Left ventricle myocardium inferior (tissue), 1 donor: ENCODE results near the gene TUBB2B. TPM values are rescaled to one million over a fixed set of nuclear protein-coding genes. Genes with fewer than 3 reads are reported as not detected.

Experiments used
- DNase-seq: peaks from one replicate; pipeline ENCODE4 v3.0.0-alpha.2; 2020
- H3K27ac ChIP-seq: fragments of 200-600 bp; replicated peaks from 2 replicates; pipeline ENCODE4 v1.8.0; 2021
- H3K27me3 ChIP-seq: fragments of 200-600 bp; 2 replicates; pipeline ENCODE4 v1.8.0; 2021; ENCODE audit warnings: low read depth
- H3K36me3 ChIP-seq: fragments of 200-600 bp; 2 replicates; pipeline ENCODE4 v1.8.0; 2021
- H3K4me1 ChIP-seq: fragments of 200-600 bp; 2 replicates; pipeline ENCODE4 v1.8.0; 2021
- H3K4me3 ChIP-seq: fragments of 200-600 bp; 2 replicates; pipeline ENCODE4 v1.8.0; 2021; ENCODE audit warnings: mild to moderate bottlenecking, moderate library complexity
- H3K9me3 ChIP-seq: fragments of 200-600 bp; replicated peaks from 2 replicates; pipeline ENCODE4 v1.8.0; 2021
- CTCF ChIP-seq: fragments of 200-600 bp; IDR thresholded peaks from 2 replicates; pipeline ENCODE4 v1.8.0; 2021; ENCODE audit warnings: antibody characterized with exemption, mild to moderate bottlenecking, borderline replicate concordance
- intact Hi-C: fragments of 100-400 bp; cut with micrococcal nuclease; formaldehyde crosslinking; loops from one replicate; pipeline ENCODE4 v1.11.0; 2022
- total RNA-seq: library from RNA; stranded (reverse); fragmentation: NEBNext Ultra II Directional; extraction: Animal tissue kit (Norgen Biotek cat#: 25700); gene quantifications from one replicate; pipeline ENCODE4 v1.2.1, GENCODE V29; 2021
- donor health status: DM: no; HTN: yes; CAD: no; lungs with severe emphysema.

The TUBB2B gene
- total RNA-seq, 1 donor from 2014 or later = 1.4 TPM

GRCh38 chr6:3272911-3273547 is 45.6 kb upstream of the TUBB2B start:
- intact Hi-C loops = no loop called here

GRCh38 chr6:3271756-3272155 is 44.3 kb upstream of the TUBB2B start:
- Histone ChIP-seq H3K36me3 (peaks cover 49% of the 10 kb centered on the region), H3K4me3 (no peak overlapping the region), H3K9me3 (no peaks in the 10 kb centered on the region), H3K27ac (no peak overlapping the region), H3K4me1 (no peaks in the 10 kb centered on the region), H3K27me3 (no peaks in the 10 kb centered on the region)
- intact Hi-C loops = no loop called here
- no peak for TF ChIP-seq CTCF
- DNase-seq = no peak

More at GRCh38 chr6:3272911-3273547, 45.6 kb upstream of the TUBB2B start:
- no peak for TF ChIP-seq CTCF
- Histone ChIP-seq H3K36me3 (peaks cover 44% of the 10 kb centered on the region), H3K9me3 (no peaks in the 10 kb centered on the region), H3K4me1 (no peaks in the 10 kb centered on the region), H3K4me3 (no peak overlapping the region), H3K27me3 (no peaks in the 10 kb centered on the region), H3K27ac (no peak overlapping the region)
- DNase-seq = no peak

- Histone ChIP-seq H3K36me3 (peaks cover 49% of the 10 kb centered on the region), H3K9me3 (no peaks in the 10 kb centered on the region), H3K4me1 (no peaks in the 10 kb centered on the region), H3K27me3 (no peaks in the 10 kb centered on the region), H3K27ac (no peak overlapping the region), H3K4me3 (no peak overlapping the region)
- no peak for TF ChIP-seq CTCF
- intact Hi-C loops = no loop called here
- DNase-seq = no peak
Measured at GRCh38 chr6:3270258-3270657, 42.8 kb upstream of the TUBB2B start.

GRCh38 chr6:3269281-3269975 is 42.0 kb upstream of the TUBB2B start:
- intact Hi-C loops = no loop called here
- no peak overlapping the region for H3K4me3 ChIP-seq
- peaks cover under 1% of the 10 kb centered on the region for H3K4me1 ChIP-seq
- TF ChIP-seq CTCF = no peak
- H3K9me3 ChIP-seq = no peaks in the 10 kb centered on the region
- no peaks in the 10 kb centered on the region for H3K27me3 ChIP-seq
- H3K27ac ChIP-seq = no peak overlapping the region
- H3K36me3 ChIP-seq = peaks cover 53% of the 10 kb centered on the region
- no peak for DNase-seq

- no peak for DNase-seq
- H3K36me3 ChIP-seq = peaks cover 60% of the 10 kb centered on the region
- intact Hi-C loops = no loop called here
Measured at GRCh38 chr6:3268680-3269079, 41.2 kb upstream of the TUBB2B start.

More at GRCh38 chr6:3268680-3269079, 41.2 kb upstream of the TUBB2B start:
- Histone ChIP-seq H3K9me3 (no peaks in the 10 kb centered on the region), H3K27ac (no peak overlapping the region), H3K4me3 (no peak overlapping the region), H3K4me1 (peaks cover 8% of the 10 kb centered on the region), H3K27me3 (no peaks in the 10 kb centered on the region)
- no peak for TF ChIP-seq CTCF
